ENCODE results near the gene ISLR2.

The ISLR2 gene

GRCh38 chr15:74128785-74129585, 1.4 kb upstream of the ISLR2 start:
- FAIRE-seq = no peak

GRCh38 chr15:74129586-74130154, 716 bp upstream of the ISLR2 start:
- FAIRE-seq = no peak

- no peak for FAIRE-seq
Measured at GRCh38 chr15:74130849-74131627, 652 bp downstream of the ISLR2 start.

GRCh38 chr15:74131628-74132413, 1.4 kb downstream of the ISLR2 start:
- FAIRE-seq = no peak

GRCh38 chr15:74132681-74133651, 2.6 kb downstream of the ISLR2 start:
- FAIRE-seq = no peak

- no peak for FAIRE-seq
Measured at GRCh38 chr15:74133694-74134386, 3.5 kb downstream of the ISLR2 start.

GRCh38 chr15:74134387-74135027, 4.1 kb downstream of the ISLR2 start:
- no peak for FAIRE-seq

GRCh38 chr15:74135041-74135565, 4.7 kb downstream of the ISLR2 start:
- FAIRE-seq = no peak

GRCh38 chr15:74136540-74136813, 6.1 kb downstream of the ISLR2 start:
- no peak for FAIRE-seq

- FAIRE-seq = no peak
Measured at GRCh38 chr15:74136814-74137536, 6.6 kb downstream of the ISLR2 start.

GRCh38 chr15:74137537-74137894, 7.1 kb downstream of the ISLR2 start:
- FAIRE-seq = no peak

- no peak for FAIRE-seq
Measured at GRCh38 chr15:74138642-74139041, 8.3 kb downstream of the ISLR2 start.

- FAIRE-seq = no peak
Measured at GRCh38 chr15:74141591-74141990, 11.2 kb downstream of the ISLR2 start.

- FAIRE-seq = no peak
Measured at GRCh38 chr15:74144153-74144775, 13.9 kb downstream of the ISLR2 start.

GRCh38 chr15:74146277-74146800, 16.0 kb downstream of the ISLR2 start:
- no peak for FAIRE-seq

GRCh38 chr15:74147051-74147450, 16.7 kb downstream of the ISLR2 start:
- no peak for FAIRE-seq

GRCh38 chr15:74155766-74156417, 25.5 kb downstream of the ISLR2 start:
- FAIRE-seq = no peak

- FAIRE-seq = no peak
Measured at GRCh38 chr15:74156678-74157411, 26.5 kb downstream of the ISLR2 start.

All from G401.6 (cell line).